SK-N-SH treated with all-trans-retinoic acid at 6 μM for 48 hours (cell line): Measurements from ENCODE around the gene FGB.

Experiments used
- ATAC-seq: fragments of 200-7000 bp; cut with Tn5 transposase; 3 replicates; pipeline ENCODE4 v1.9.1; 2020; ENCODE audit warnings: mild to moderate bottlenecking, moderate library complexity
- ARNTL ChIP-seq: fragments of 450-650 bp; formaldehyde crosslinking; IDR thresholded peaks from 2 replicates; pipeline ENCODE4 v1.5.0; 2020; ENCODE audit warnings: low read depth, mild to moderate bottlenecking, moderate library complexity, borderline replicate concordance
- BACH2 ChIP-seq: fragments of 250-450 bp; sonication (Bioruptor Pico); IDR thresholded peaks from 2 replicates; pipeline ENCODE4 v1.9.0; 2021; ENCODE audit warnings: mild to moderate bottlenecking, borderline replicate concordance
- CREB5 ChIP-seq: fragments of 250-450 bp; sonication (Bioruptor Pico); IDR thresholded peaks from 2 replicates; pipeline ENCODE4 v1.5.1; 2020; ENCODE audit warnings: low read depth, mild to moderate bottlenecking, moderate library complexity
- CSDC2 ChIP-seq: fragments of 250-450 bp; sonication (Bioruptor Pico); IDR thresholded peaks from 2 replicates; pipeline ENCODE4 v1.5.0; 2020; ENCODE audit warnings: mild to moderate bottlenecking, moderate library complexity
- CSRNP3 ChIP-seq: fragments of 250-450 bp; sonication (Bioruptor Pico); IDR thresholded peaks from 2 replicates; pipeline ENCODE4 v1.5.1; 2021; ENCODE audit warnings: mild to moderate bottlenecking, moderate library complexity
- ESRRG ChIP-seq: fragments of 250-450 bp; sonication (Bioruptor Pico); IDR thresholded peaks from 2 replicates; pipeline ENCODE4 v1.6.1; 2021; ENCODE audit warnings: mild to moderate bottlenecking
- GLIS3 ChIP-seq: fragments of 250-450 bp; sonication (Bioruptor Pico); IDR thresholded peaks from 2 replicates; pipeline ENCODE4 v1.5.0; 2020; ENCODE audit warnings: mild to moderate bottlenecking, moderate library complexity
- ISL1 ChIP-seq: fragments of 250-450 bp; sonication (Bioruptor Pico); IDR thresholded peaks from 2 replicates; pipeline ENCODE4 v2.1.2; 2022; ENCODE audit warnings: mild to moderate bottlenecking, moderate library complexity
- OSR1 ChIP-seq: fragments of 250-450 bp; sonication (Bioruptor Pico); IDR thresholded peaks from 2 replicates; pipeline ENCODE4 v1.8.0; 2022; ENCODE audit warnings: moderate library complexity, mild to moderate bottlenecking, inconsistent platforms
- PATZ1 ChIP-seq: fragments of 250-450 bp; sonication (Bioruptor Pico); IDR thresholded peaks from 2 replicates; pipeline ENCODE4 v1.8.0; 2020; ENCODE audit warnings: mild to moderate bottlenecking, moderate library complexity, borderline replicate concordance
- POU6F1 ChIP-seq: fragments of 250-450 bp; sonication (Bioruptor Pico); IDR thresholded peaks from 2 replicates; pipeline ENCODE4 v1.8.0; 2021; ENCODE audit warnings: low read depth, mild to moderate bottlenecking, moderate library complexity, borderline replicate concordance
- PPARA ChIP-seq: fragments of 250-450 bp; sonication (Bioruptor Pico); IDR thresholded peaks from 2 replicates; pipeline ENCODE4 v1.5.0; 2020; ENCODE audit warnings: mild to moderate bottlenecking, borderline replicate concordance
- RARB ChIP-seq: fragments of 250-450 bp; sonication (Bioruptor Pico); IDR thresholded peaks from 2 replicates; pipeline ENCODE4 v1.8.0; 2021; ENCODE audit warnings: mild to moderate bottlenecking, moderate library complexity
- SNAI2 ChIP-seq: fragments of 250-450 bp; sonication (Bioruptor Pico); IDR thresholded peaks from 2 replicates; pipeline ENCODE4 v1.5.0; 2020; ENCODE audit warnings: mild to moderate bottlenecking, moderate library complexity
- TCF4 ChIP-seq: fragments of 250-450 bp; sonication (Bioruptor Pico); IDR thresholded peaks from 2 replicates; pipeline ENCODE4 v1.8.0; 2021; ENCODE audit warnings: mild to moderate bottlenecking, moderate library complexity, borderline replicate concordance
- TSHZ2 ChIP-seq: fragments of 250-450 bp; sonication (Bioruptor Pico); IDR thresholded peaks from 2 replicates; pipeline ENCODE4 v1.5.0; 2020; ENCODE audit warnings: mild to moderate bottlenecking, moderate library complexity
- ZC3H10 ChIP-seq: fragments of 250-450 bp; sonication (Bioruptor Pico); IDR thresholded peaks from 2 replicates; pipeline ENCODE4 v1.5.1; 2021; ENCODE audit warnings: mild to moderate bottlenecking, moderate library complexity
- ZFP3 ChIP-seq: fragments of 250-450 bp; sonication (Bioruptor Pico); IDR thresholded peaks from 2 replicates; pipeline ENCODE4 v1.5.0; 2020; ENCODE audit warnings: mild to moderate bottlenecking, moderate library complexity
- ZFP30 ChIP-seq: fragments of 450-650 bp; formaldehyde crosslinking; IDR thresholded peaks from 2 replicates; pipeline ENCODE4 v1.5.0; 2022; ENCODE audit warnings: mild to moderate bottlenecking, moderate library complexity
- ZNF565 ChIP-seq: fragments of 450-650 bp; formaldehyde crosslinking; conservative IDR thresholded peaks from 2 replicates; pipeline ENCODE4 v1.5.0; 2020; ENCODE audit warnings: low read depth, mild to moderate bottlenecking, moderate library complexity
- ZNF70 ChIP-seq: fragments of 450-650 bp; formaldehyde crosslinking; IDR thresholded peaks from 2 replicates; pipeline ENCODE4 v1.5.0; 2020; ENCODE audit warnings: mild to moderate bottlenecking, moderate library complexity
- ZNF8 ChIP-seq: fragments of 450-650 bp; formaldehyde crosslinking; IDR thresholded peaks from 2 replicates; pipeline ENCODE4 v1.5.0; 2020; ENCODE audit warnings: mild to moderate bottlenecking, moderate library complexity

Gene FGB

GRCh38 chr4:154529728-154530519 lies 32.9 kb upstream of the FGB start:
- ATAC-seq, result no peak
- TF ChIP-seq BACH2 (no peak), GLIS3 (CRISPR knock-in tag) (no peak), CREB5 (CRISPR knock-in tag) (no peak), PATZ1 (CRISPR knock-in tag) (no peak), ARNTL (CRISPR knock-in tag) (no peak), ISL1 (CRISPR knock-in tag) (no peak), ZNF70 (no peak), OSR1 (no peak), PPARA (CRISPR knock-in tag) (no peak), ZC3H10 (no peak), CSRNP3 (CRISPR knock-in tag) (no peak), CSDC2 (CRISPR knock-in tag) (no peak), POU6F1 (CRISPR knock-in tag) (no peak), SNAI2 (CRISPR knock-in tag) (no peak), ZNF565 (no peak), RARB (no peak), ESRRG (no peak), TSHZ2 (no peak), TCF4 (CRISPR knock-in tag) (no peak), ZNF8 (CRISPR knock-in tag) (no peak)

GRCh38 chr4:154534296-154534695 lies 28.5 kb upstream of the FGB start:
- ATAC-seq, result no peak
- TF ChIP-seq ZFP30 (CRISPR knock-in tag) (no peak), CREB5 (CRISPR knock-in tag) (no peak), ESRRG (no peak), PPARA (CRISPR knock-in tag) (no peak), TCF4 (CRISPR knock-in tag) (no peak), BACH2 (no peak), CSRNP3 (CRISPR knock-in tag) (no peak), ZFP3 (CRISPR knock-in tag) (no peak), PATZ1 (CRISPR knock-in tag) (no peak), POU6F1 (CRISPR knock-in tag) (no peak), ZNF8 (CRISPR knock-in tag) (no peak), OSR1 (no peak), ARNTL (CRISPR knock-in tag) (no peak), ZC3H10 (no peak), CSDC2 (CRISPR knock-in tag) (no peak), SNAI2 (CRISPR knock-in tag) (no peak), ZNF565 (no peak), RARB (no peak)
- TF ChIP-seq, all 23 proteins: peak for 0
